ENCODE measurements around the gene ETS1.

Gene ETS1

DNA sequence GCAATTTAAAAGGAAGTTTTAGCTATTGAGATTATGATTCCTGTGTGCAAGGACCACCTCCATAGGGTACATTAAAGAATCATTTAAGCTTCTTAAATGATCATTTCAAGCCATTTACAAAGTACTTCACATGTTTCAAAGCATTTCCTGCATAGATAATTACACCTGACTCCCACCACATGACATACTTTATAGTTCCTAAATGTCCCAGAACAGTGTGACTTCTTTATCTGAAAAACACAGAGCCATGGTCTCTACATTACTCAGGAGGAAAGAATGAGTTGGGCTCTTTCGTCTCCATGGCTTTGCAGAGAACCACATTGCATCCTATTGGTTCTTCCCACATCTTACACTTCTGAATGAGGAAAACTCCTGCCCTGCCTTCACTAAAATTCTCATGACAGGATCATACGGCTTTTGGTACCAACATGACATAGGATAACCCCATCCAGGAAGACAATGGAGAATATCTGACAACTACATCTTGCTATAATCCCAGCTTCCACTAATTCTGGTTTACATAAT lies 88.6 kb downstream of the ETS1 start:
- no peak for DNase-seq

DNA sequence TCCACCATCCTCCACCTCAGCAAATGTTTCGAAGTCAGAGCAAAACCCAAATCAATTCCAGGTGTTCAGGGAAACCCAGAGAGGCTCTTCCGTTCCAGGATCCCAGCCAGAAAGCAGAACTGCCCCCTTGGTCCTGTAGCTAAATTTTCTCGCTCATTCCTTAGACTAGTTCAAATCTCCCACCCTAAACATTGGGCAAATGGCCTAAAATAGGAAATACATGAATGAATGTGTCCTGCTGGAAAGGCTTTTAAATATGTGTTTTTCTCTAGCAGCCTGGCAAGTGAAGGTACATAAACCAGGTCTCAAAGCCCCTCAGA lies 89.6 kb downstream of the ETS1 start:
- no peak for DNase-seq

DNA sequence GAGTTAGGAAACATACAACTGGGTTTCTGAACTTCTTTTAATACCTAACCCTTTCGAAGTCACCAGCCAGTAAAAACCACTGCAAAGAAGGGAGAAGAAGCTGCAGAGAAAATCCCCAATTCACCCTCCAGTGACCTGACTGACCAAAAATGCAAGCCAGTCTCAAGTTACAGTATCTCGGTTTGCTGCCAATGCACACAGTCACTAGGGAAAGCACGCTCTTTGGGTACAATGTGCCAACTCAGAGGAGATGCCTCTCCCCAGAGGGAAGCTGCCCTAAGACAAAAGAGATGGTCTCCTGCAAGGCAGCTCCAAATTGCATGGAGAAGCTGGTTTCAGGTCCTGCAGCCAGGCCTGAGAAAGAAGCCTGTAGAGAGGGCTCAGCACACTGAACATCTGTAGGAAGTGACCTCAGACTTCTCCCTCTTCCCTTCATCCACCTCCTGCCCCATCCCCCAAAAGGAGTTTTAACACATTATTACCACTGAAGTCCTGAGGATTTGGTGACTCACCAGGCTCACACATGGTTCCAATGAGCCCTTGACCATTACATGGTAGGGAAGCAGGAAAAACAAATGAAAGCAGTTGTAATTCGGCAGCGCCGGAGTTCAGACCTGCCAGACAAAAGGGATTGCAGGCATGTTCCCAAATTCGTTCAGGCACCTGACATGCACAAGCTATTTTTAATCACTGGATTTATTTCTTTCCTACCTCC lies 90.1 kb downstream of the ETS1 start:
- peak; percentile 89 for DNase-seq

DNA sequence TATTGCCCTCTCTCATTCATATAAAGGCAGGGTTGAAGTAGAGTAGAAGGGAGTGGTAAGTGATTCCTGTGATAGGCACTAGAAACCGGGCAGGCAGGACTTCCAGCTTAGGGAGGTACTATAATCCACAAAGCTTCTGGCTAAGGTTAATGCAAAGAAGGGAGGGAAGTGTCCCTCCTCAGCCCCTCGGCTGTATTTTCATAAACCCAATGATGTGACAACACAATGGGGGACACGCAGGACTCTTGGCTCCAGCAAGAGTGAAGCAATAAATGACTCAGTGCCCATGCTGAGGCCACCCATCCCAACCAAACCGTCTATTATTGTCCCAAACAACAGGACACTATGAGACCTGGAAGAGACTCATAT lies 90.7 kb downstream of the ETS1 start:
- no peak for DNase-seq

DNA sequence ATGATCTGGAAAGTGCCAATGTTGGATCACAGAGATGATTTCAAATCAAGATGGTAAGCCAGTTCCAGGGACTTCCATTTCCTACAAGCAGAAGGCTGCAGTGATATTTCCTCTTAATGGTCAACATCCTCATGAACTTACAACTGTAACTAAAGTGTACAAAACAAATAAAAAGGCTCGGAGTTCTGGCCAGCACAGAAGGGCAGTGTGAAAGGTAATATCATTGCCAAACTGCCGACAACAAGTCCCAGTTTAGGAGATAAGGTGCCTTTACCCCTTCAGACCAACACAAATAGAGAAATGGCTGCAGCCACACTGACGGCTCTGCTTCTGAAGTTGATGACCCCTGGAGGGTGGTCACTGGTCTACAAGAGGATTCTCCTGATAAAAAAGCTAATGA lies 91.1 kb downstream of the ETS1 start:
- DNase-seq = no peak

- no peak for DNase-seq
Measured at GRCh38 chr11:128494418-128495332, 92.7 kb downstream of the ETS1 start.

- no peak for DNase-seq
Measured at GRCh38 chr11:128493570-128493965, 93.8 kb downstream of the ETS1 start.

DNA sequence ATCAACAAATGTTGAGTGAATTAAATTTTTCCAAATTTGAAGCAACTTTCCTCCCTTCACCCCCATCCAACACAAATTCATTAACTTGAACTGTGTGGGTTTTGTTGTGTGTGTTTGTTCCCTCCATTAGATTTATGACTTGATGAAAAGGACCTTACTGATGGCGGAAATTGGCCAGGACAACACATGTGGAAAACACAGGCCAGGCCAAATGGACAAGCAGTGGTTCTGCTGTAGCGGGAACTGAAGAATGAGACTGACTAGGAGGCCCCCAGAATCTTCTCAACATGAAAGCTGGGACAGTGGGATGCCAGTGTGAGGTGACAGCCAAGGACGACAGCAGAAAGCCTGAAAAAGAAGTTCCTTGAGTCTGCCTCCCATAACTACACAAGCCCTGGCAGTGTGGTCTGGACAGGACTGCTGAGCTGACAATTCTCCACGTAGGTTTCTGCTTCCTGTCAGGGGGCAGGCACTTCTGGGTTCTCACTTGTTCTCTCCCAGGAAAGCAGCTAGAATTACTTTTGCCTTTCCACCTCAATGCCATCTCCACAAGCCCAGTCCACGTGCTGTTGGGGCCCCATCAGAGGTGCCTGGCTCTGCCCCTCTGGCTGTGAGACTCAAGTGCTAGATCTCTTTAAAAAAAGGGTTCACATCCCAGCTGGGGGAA lies 94.3 kb downstream of the ETS1 start:
- no peak for DNase-seq

DNA sequence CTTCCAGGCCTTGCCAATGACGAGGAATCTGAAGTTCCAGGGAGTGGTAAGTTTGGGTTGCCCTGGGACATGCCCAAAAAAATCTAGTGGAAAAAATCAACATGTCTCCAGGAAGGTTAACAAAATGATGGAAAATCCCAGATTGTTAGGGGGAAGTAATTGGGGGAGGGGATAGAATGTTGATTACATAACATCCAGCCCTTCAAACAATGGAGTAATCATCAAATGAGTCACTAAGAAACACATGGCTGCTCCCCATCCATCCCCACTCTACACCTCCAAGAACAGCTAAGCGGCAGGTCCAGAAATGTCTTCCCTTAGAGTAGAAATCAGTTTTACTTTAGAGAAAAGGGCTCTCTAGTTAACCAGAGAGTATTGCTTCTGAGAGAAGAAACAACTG lies 94.9 kb downstream of the ETS1 start:
- DNase-seq = no peak

DNA sequence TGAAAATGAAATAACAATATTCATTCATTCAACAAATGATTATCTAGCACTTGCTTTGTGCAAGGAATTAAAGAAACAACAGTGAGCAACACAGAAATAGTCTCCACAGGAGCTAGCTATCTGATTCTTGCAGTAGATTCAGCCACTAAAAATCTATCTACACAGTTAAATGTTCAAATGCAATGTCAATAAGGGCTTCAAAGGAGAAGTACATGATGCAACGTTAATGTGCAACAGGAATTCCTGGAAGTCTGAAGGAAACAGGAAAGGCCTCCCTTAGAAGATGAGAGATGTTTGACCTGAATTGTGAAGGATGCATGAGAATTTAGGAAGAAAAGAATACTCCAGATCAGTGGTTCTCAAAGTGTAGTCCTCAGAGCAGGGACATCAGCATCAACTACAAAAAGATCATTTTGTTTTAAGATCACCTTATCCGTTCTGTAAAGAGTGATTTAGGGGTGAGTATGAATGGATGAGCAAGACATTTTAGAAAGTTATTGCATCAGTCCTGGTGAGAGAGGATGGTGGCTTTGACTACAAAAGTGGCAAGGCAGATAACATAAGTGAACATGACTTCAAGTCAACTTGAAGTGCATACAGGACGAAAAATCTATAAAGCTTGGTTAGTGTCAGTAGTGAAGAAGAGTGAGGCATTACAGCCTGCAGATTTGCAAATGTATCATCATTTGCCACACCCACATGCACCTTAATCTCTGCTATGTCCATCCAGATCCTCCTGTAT lies 96.0 kb downstream of the ETS1 start:
- no peak for DNase-seq

DNA sequence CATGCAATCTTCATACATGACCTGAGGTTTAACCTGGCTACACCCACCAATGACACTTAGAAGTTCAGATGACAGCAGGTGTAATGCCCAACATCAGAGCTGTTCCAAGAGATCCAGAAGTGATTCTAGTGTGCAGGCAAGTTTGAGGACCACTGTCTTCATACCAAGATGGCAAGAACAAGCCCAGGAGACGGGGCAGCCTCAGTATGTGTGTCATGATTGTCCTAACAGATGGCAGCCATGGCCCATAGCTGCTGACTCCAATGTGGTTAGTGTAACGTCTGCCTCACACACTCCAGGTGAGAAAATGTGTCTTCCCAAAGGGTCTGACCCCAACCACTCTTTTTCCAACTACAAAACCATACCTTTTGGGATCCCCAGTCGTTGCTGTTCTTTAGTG lies 97.3 kb downstream of the ETS1 start:
- DNase-seq = no peak

GRCh38 chr11:128488471-128488870 lies 98.9 kb downstream of the ETS1 start:
- DNase-seq = no peak

DNA sequence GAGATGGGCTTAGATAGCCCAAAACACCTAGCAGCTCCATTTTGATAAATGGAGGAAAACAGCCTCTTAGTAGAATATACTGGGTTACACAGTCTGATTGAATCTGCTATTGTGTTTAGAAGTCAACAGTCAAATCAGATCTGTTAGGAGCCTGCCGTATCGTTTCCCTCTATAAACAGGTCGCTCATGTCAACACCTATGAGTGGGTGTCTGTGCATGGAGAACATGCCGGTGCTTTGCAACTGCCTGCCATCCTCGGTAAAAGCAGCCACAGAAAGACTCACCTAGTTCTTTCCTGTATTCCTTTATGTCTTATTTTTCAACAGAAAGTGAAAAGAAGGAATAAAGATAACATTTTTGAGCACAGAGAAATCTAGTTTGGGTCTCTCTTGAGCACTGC lies 99.4 kb downstream of the ETS1 start:
- no peak for DNase-seq

GRCh38 chr11:128484172-128484571 lies 103.2 kb downstream of the ETS1 start:
- DNase-seq = no peak

DNA sequence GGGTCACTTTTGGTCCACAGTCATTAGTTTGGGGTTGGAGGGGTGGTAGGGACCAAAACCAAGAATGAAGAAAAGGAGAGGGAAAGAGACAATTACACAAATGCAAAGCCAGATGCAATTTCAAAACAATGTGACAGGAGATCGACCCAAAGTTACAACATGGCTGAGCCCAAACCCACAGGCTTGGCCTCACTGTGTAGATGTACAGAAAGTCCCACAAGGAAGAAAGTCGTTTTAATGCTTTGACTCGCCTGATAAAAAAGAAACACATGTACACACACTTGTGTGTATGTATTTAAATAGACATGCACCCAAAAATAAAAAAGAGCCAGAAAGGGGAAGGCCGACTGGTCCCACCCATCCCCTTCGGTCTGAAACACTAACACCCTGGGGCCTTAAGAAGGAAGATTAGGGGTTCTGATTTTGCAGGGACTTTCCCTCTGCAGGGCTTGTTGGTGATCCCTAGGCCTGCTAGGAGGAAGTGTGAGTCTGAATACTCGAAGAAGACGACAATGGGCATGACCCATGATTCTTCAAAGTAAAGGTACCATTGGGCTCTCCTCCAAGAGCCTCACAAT lies 104.1 kb downstream of the ETS1 start:
- DNase-seq = no peak

DNA sequence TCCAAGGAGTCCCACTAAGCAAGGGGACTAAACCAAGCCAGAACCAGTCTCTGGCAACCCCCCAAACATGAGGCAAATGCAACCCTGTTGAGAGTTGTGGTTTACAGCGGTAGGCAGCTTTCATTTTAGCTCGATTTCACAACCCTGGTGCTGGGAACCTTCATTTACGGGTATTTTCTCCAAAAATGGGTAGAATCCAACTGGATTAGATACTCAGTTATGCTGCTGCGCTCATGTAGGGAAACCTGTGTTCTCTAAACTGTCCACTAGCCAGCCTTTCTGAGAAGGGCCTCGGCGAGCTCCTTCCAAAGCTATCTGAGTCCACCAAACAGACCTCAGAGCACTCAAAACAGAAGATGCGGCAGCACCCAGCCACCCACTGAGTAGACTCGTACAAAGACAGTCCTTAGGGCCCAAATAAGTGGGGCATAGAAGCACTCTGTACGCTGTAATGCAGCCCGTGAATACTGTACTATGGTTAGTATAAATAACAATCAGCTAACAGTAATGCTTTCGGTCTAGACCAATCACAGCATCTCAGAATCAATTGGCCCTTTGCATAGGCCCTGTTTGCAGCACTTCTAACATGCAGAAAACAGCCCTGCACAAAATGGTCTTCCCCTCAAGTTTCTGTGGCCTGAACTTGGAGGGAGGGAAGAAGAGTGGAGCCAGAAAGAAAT lies 104.7 kb downstream of the ETS1 start:
- no peak for DNase-seq

GRCh38 chr11:128482092-128482491 lies 105.3 kb downstream of the ETS1 start:
- no peak for DNase-seq

GRCh38 chr11:128481135-128481534 lies 106.2 kb downstream of the ETS1 start:
- peak; percentile 37 for DNase-seq

DNA sequence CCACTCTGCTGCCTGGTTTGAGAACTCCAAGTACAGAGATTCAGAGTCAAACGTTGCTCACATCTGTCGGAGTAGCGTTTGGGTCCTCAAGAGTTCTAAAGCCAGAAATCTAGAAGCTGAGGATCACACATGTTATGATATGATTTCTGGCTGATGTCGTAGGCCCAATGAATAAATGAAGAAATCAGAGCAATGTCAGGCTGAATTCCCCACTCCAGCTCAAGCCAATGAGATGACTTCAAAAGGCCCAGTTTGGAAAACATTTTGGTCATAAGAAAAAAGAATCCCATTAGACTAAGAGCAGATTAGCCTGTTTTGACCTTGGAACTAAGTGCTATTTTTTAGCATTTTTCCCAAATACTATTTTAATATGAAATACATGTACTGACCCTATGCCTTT lies 106.7 kb downstream of the ETS1 start:
- DNase-seq = no peak

GRCh38 chr11:128480066-128480465 lies 107.3 kb downstream of the ETS1 start:
- DNase-seq = no peak

- no peak for DNase-seq
Measured at GRCh38 chr11:128479144-128479543, 108.2 kb downstream of the ETS1 start.

DNA sequence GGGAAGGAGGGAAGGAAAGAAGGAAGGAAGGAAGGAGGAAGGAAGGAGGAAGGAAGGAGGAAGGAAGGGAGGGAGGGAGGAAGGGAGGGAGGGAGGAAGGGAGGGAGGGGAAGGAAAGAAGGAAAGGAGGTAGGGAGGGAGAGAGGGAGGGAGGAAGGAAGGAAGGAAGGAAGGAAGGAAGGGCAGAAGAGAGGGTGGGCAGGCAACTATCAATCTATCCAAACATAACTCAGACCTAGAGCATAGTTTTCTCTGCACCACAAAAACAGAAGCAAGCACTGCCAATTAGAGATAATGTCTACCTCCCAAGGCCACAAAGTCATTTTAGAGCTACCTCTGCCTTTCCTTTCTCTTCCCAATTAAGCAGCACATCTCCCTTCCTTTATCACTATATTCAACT lies 109.1 kb downstream of the ETS1 start:
- DNase-seq = no peak
